GM21619 (cell line): Measurements from ENCODE around the gene RAB3IL1.
"Not testable (repeated sequence)": the region's sequence is repeated elsewhere in the genome, so short reads cannot be mapped to it uniquely, and the experiment has no call there.

ENCODE experiments used
- ATAC-seq: cut with Tn5 transposase; IDR thresholded peaks from one replicate; pipeline ENCODE4 v1.9.1; 2021; ENCODE audit not compliant: unreplicated experiment

RAB3IL1 gene

GRCh38 chr11:61888590-61888989 is 28.8 kb downstream of the RAB3IL1 start:
- ATAC-seq, result no peak

- no peak for ATAC-seq
Observed at GRCh38 chr11:61887839-61888494, 29.4 kb downstream of the RAB3IL1 start.

- no peak for ATAC-seq
Observed at GRCh38 chr11:61886643-61887042, 30.7 kb downstream of the RAB3IL1 start.

GRCh38 chr11:61885784-61886580 is 31.4 kb downstream of the RAB3IL1 start:
- ATAC-seq, result no peak

- no peak for ATAC-seq
Observed at GRCh38 chr11:61885166-61885778, 32.1 kb downstream of the RAB3IL1 start.

GRCh38 chr11:61883947-61884346 is 33.4 kb downstream of the RAB3IL1 start:
- ATAC-seq, result no peak

- ATAC-seq, result no peak
Observed at GRCh38 chr11:61883327-61883726, 34.0 kb downstream of the RAB3IL1 start.

- no peak for ATAC-seq
Observed at GRCh38 chr11:61882879-61883278, 34.5 kb downstream of the RAB3IL1 start.

- ATAC-seq, result not testable (repeated sequence)
Observed at GRCh38 chr11:61882267-61882666, 35.1 kb downstream of the RAB3IL1 start.

GRCh38 chr11:61881397-61881796 is 36.0 kb downstream of the RAB3IL1 start:
- no peak for ATAC-seq

GRCh38 chr11:61880454-61880853 is 36.9 kb downstream of the RAB3IL1 start:
- no peak for ATAC-seq

GRCh38 chr11:61880031-61880430 is 37.3 kb downstream of the RAB3IL1 start:
- ATAC-seq, result no peak

- no peak for ATAC-seq
Observed at GRCh38 chr11:61879152-61879551, 38.2 kb downstream of the RAB3IL1 start.

- no peak for ATAC-seq
Observed at GRCh38 chr11:61875698-61876097, 41.7 kb downstream of the RAB3IL1 start.

GRCh38 chr11:61874853-61875252 is 42.5 kb downstream of the RAB3IL1 start:
- no peak for ATAC-seq

- no peak for ATAC-seq
Observed at GRCh38 chr11:61874377-61874809, 43.0 kb downstream of the RAB3IL1 start.

- ATAC-seq, result no peak
Observed at GRCh38 chr11:61873588-61874376, 43.6 kb downstream of the RAB3IL1 start.

GRCh38 chr11:61872935-61873565 is 44.3 kb downstream of the RAB3IL1 start:
- ATAC-seq, result no peak

- ATAC-seq, result peak; percentile 83
Observed at GRCh38 chr11:61871158-61871597, 46.2 kb downstream of the RAB3IL1 start.

GRCh38 chr11:61870541-61871031 is 46.8 kb downstream of the RAB3IL1 start:
- no peak for ATAC-seq
